CD4-positive, alpha-beta T cell (primary cell): ENCODE results near the gene OTUB1. TPM values are rescaled to one million over a fixed set of nuclear protein-coding genes. Genes with fewer than 3 reads are reported as not detected.

Experiments used
- ATAC-seq: fragments of 200-7000 bp; cut with Tn5 transposase; one replicate; pipeline ENCODE4 v1.10.0; 2022; ENCODE audit warnings: mild to moderate bottlenecking; ENCODE audit not compliant: poor library complexity
- CTCF ChIA-PET: fragments of 350-600 bp; sonication (Branson Sonifier 250); formaldehyde crosslinking; loops from one replicate; lab custom pipeline; 2021; ENCODE audit warnings: antibody characterized with exemption, inconsistent platforms; lab: Charles Lee
- POLR2A ChIA-PET: fragments of 350-600 bp; sonication (Branson Sonifier 250); formaldehyde crosslinking; loops from one replicate; lab custom pipeline; 2021; ENCODE audit warnings: antibody characterized with exemption, inconsistent platforms; lab: Charles Lee
- DNase-seq, 14 experiments: peaks; one replicate each; pipeline ENCODE4 v3.0.0-alpha.2; 2013 to 2020; ENCODE audit warnings: mixed read lengths in 2 of 14
- H3K27ac ChIP-seq, 2 donors: one replicate each; pipeline versions ENCODE4 v1.5.1 to v1.7.0; 2013; ENCODE audit warnings: low read length in 2 of 2, low read depth in 1 of 2, mild to moderate bottlenecking in 1 of 2
- H3K27me3 ChIP-seq, 2 experiments: 1 replicate in 1 of 2; 2 replicates in 1 of 2; pipeline versions ENCODE4 v1.6.1 to v1.7.0; 2013; ENCODE audit warnings: low read length in 2 of 2, control low read depth in 1 of 2, mild to moderate bottlenecking in 1 of 2, moderate library complexity in 1 of 2; ENCODE audit not compliant: insufficient read depth in 2 of 2, control insufficient read depth in 1 of 2
- H3K36me3 ChIP-seq: one replicate; pipeline ENCODE4 v1.6.1; 2013; ENCODE audit warnings: low read length, control low read depth; ENCODE audit not compliant: insufficient read depth
- H3K4me1 ChIP-seq: one replicate; pipeline ENCODE4 v1.6.1; 2013; ENCODE audit warnings: low read length, control low read depth; ENCODE audit not compliant: insufficient read depth
- H3K4me3 ChIP-seq: one replicate; pipeline ENCODE4 v1.5.1; 2013; ENCODE audit warnings: mild to moderate bottlenecking, low read length, moderate library complexity
- H3K9me3 ChIP-seq, 2 experiments: 1 replicate in 1 of 2; 2 replicates in 1 of 2; pipeline versions ENCODE4 v1.6.1 to v1.7.0; 2013; ENCODE audit warnings: low read length in 2 of 2, mild to moderate bottlenecking in 2 of 2, control low read depth in 1 of 2, moderate library complexity in 1 of 2; ENCODE audit not compliant: control insufficient read depth in 1 of 2, insufficient read depth in 1 of 2
- H3K27ac Mint-ChIP-seq: one replicate; pipeline ENCODE4 v1.8.0; 2020; ENCODE audit warnings: mixed read lengths
- H3K27me3 Mint-ChIP-seq: one replicate; pipeline ENCODE4 v1.8.0; 2021; ENCODE audit warnings: mixed read lengths
- H3K36me3 Mint-ChIP-seq: one replicate; pipeline ENCODE4 v1.8.0; 2021; ENCODE audit warnings: low read depth, mixed read lengths
- H3K4me1 Mint-ChIP-seq: one replicate; pipeline ENCODE4 v1.8.0; 2021; ENCODE audit warnings: low read depth, mixed read lengths
- H3K4me3 Mint-ChIP-seq: one replicate; pipeline ENCODE4 v1.8.0; 2020; ENCODE audit warnings: mild to moderate bottlenecking, mixed read lengths
- H3K9me3 Mint-ChIP-seq: one replicate; pipeline ENCODE4 v1.8.0; 2020; ENCODE audit warnings: mixed read lengths
- CTCF ChIP-seq: fragments of 200-600 bp; IDR thresholded peaks from one replicate; pipeline ENCODE4 v1.8.0; 2022; ENCODE audit warnings: antibody characterized with exemption, mild to moderate bottlenecking
- intact Hi-C, 2 experiments: fragments of 100-400 bp; cut with DNase I in 1 of 2; cut with micrococcal nuclease in 1 of 2; formaldehyde crosslinking; loops; one replicate each; pipeline versions ENCODE4 v1.15.1 to v1.9.0; 2023 to 2025; cut with DNase I, micrococcal nuclease
- total RNA-seq, 174 experiments: library from RNA in 2 of 174; stranded (reverse) in 2 of 174; gene quantifications; one replicate each; pipeline ENCODE4 v1.2.3 and lab custom pipeline; 2021 to 2026

The OTUB1 gene
- total RNA-seq, 2 experiments from 2014 or later = 57.5 to 60.0 TPM

DNA sequence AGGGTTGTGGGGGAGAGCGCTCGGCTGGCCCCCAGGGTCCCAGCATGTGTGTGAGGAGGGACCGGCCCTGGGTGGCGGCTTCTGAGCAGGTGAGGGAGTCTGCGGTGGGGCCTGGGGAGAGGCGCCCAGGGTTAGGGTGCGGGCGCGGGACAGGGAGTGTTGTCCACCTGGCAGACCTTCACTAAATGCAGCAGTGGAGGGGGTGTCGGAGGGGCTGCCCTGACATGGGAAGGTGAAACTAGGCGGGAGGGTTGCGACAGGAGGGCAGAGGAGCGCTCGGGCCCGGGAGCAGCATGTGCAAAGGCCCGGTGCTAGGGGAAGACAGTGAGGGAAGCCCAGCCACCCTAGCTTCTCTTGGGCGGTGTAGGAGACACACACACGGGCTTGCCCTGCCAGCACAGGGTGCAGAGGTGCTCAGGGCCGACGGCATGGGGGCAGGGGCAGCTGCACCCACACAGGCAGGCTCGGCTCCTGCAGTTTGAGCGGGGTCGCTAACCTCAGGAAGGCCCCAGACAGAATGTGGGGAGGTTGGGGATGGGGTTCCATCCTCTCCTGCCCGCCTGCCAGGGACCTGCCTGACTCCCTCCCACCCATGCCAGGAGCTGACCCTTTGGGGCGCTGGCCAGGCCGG, 22.2 kb downstream of the OTUB1 start:
- Mint-ChIP-seq H3K27me3 (peaks cover 31% of the 10 kb centered on the region), H3K9me3 (no peaks in the 10 kb centered on the region), H3K4me3 (no peak overlapping the region), H3K4me1 (peaks cover 7% of the 10 kb centered on the region), H3K36me3 (no peaks in the 10 kb centered on the region), H3K27ac (no peak overlapping the region)
- no peak overlapping the region for H3K27ac ChIP-seq
- no peaks in the 10 kb centered on the region for H3K36me3 ChIP-seq
- intact Hi-C loops = no loop called here
- ChIA-PET CTCF (no interaction called here), POLR2A (no interaction called here)
- no peak overlapping the region for H3K4me3 ChIP-seq
- peaks cover 26 to 30% of the 10 kb centered on the region in 2 experiments for H3K27me3 ChIP-seq
- peaks cover 15% of the 10 kb centered on the region for H3K4me1 ChIP-seq
- no peak for TF ChIP-seq CTCF
- no peak for DNase-seq
- H3K9me3 ChIP-seq = peaks cover 8 to 49% of the 10 kb centered on the region in 2 experiments
- ATAC-seq = no peak

DNA sequence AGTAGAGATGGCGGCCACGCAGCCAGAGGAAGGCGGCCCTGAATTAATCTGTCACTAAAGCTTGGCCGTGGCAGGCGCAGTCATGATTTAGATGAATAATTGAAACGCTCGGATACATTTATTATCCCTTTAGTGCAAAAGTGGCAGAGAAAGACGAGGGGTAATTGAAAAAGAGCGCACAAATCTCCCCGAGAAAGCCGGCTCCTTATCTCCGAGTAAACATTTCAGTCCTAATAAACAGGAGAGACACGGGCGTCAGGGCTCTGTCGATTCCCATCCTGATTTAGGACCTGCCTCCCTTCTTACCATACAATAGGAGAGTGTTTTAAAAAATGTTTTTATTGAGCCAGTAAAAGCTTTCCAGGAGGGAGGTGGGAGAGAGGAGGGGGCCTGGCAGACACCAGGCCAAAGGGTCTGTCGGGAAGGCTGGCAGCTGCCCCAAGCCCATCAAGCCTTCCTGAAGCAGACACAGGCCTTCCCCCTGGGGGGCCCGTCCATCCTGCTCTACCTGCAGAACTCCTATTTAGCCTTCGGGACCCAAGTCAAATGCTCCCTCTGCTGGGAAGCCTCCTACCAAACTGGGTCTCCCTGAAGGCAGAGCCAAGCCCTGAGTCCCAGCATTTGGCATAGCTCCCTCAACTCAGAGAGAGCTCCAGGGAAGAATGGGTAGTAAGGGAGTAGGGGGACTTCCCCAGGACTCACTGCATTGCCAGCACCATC, 22.8 kb downstream of the OTUB1 start:
- Histone ChIP-seq H3K27me3 (peaks cover 26 to 30% of the 10 kb centered on the region in 2 experiments), H3K4me1 (peaks cover 15% of the 10 kb centered on the region), H3K9me3 (peaks cover 8 to 46% of the 10 kb centered on the region in 2 experiments), H3K27ac (no peak overlapping the region), H3K36me3 (no peaks in the 10 kb centered on the region), H3K4me3 (no peak overlapping the region)
- intact Hi-C loops = no loop called here
- no peaks in the 10 kb centered on the region for H3K36me3 Mint-ChIP-seq
- POLR2A ChIA-PET = no interaction called here
- H3K4me3 Mint-ChIP-seq = no peak overlapping the region
- CTCF ChIA-PET = no interaction called here
- H3K27me3 Mint-ChIP-seq = peaks cover 31% of the 10 kb centered on the region
- H3K9me3 Mint-ChIP-seq = no peaks in the 10 kb centered on the region
- no peak for TF ChIP-seq CTCF
- peaks cover 7% of the 10 kb centered on the region for H3K4me1 Mint-ChIP-seq
- DNase-seq (no peak), ATAC-seq (no peak)
- no peak overlapping the region for H3K27ac Mint-ChIP-seq

- no peak for ATAC-seq
- H3K27ac Mint-ChIP-seq = no peak overlapping the region
- ChIA-PET CTCF (no interaction called here), POLR2A (no interaction called here)
- no peak for DNase-seq
- H3K4me1 ChIP-seq = peaks cover 15% of the 10 kb centered on the region
- peaks cover 7% of the 10 kb centered on the region for H3K4me1 Mint-ChIP-seq
- no peak for TF ChIP-seq CTCF
- no peaks in the 10 kb centered on the region for H3K36me3 Mint-ChIP-seq
- H3K9me3 Mint-ChIP-seq = no peaks in the 10 kb centered on the region
- no peak overlapping the region for H3K4me3 ChIP-seq
- H3K27ac ChIP-seq = no peak overlapping the region
- peaks cover 8 to 45% of the 10 kb centered on the region in 2 experiments for H3K9me3 ChIP-seq
- intact Hi-C loops = no loop called here
- peaks cover 26 to 30% of the 10 kb centered on the region in 2 experiments for H3K27me3 ChIP-seq
- H3K36me3 ChIP-seq = no peaks in the 10 kb centered on the region
- no peak overlapping the region for H3K4me3 Mint-ChIP-seq
- H3K27me3 Mint-ChIP-seq = peaks cover 31% of the 10 kb centered on the region
These were observed 23.5 kb downstream of the OTUB1 start for GRCh38 chr11:64009710-64010109.
